ENCODE measurements around the gene JRKL. TPM values are rescaled to one million over a fixed set of nuclear protein-coding genes. Genes with fewer than 3 reads are reported as not detected.

JRKL gene
- total RNA-seq, 1 donor from 2014 or later = 13.4 TPM

- H3K9me3 Mint-ChIP-seq (ENCODE audit: unreplicated experiment) = no peaks in the 10 kb centered on the region
- H3K9me3 ChIP-seq (ENCODE audit: insufficient read depth, low read depth, low read length) = no peaks in the 10 kb centered on the region
- H3K4me2 ChIP-seq (ENCODE audit: low read length) = peak overlapping the region; percentile 92
- no peak for TF ChIP-seq EZH2 (IDR thresholded peaks at IDR 0.05; ENCODE audit: insufficient read depth, low read length)
- TF ChIP-seq, protein P1, sequence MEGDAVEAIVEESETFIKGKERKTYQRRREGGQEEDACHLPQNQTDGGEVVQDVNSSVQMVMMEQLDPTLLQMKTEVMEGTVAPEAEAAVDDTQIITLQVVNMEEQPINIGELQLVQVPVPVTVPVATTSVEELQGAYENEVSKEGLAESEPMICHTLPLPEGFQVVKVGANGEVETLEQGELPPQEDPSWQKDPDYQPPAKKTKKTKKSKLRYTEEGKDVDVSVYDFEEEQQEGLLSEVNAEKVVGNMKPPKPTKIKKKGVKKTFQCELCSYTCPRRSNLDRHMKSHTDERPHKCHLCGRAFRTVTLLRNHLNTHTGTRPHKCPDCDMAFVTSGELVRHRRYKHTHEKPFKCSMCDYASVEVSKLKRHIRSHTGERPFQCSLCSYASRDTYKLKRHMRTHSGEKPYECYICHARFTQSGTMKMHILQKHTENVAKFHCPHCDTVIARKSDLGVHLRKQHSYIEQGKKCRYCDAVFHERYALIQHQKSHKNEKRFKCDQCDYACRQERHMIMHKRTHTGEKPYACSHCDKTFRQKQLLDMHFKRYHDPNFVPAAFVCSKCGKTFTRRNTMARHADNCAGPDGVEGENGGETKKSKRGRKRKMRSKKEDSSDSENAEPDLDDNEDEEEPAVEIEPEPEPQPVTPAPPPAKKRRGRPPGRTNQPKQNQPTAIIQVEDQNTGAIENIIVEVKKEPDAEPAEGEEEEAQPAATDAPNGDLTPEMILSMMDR (IDR thresholded peaks at IDR 0.05; ENCODE audit: insufficient read depth, low read depth, low read length) = no peak
- no peaks in the 10 kb centered on the region for H3K27me3 ChIP-seq (ENCODE audit: insufficient read depth, low read length)
- DNase-seq (ENCODE audit: low read depth) = peak; percentile 45
- H3K79me2 ChIP-seq (ENCODE audit: insufficient read depth, low read length) = peaks cover 72% of the 10 kb centered on the region
- peak overlapping the region; percentile 93 for H3K27ac ChIP-seq (ENCODE audit: low read depth, low read length)
- peaks cover 3% of the 10 kb centered on the region for H4K20me1 ChIP-seq (ENCODE audit: insufficient read depth, low read length)
- H3K4me1 Mint-ChIP-seq (ENCODE audit: low read depth, unreplicated experiment) = peaks cover under 1% of the 10 kb centered on the region
- peak overlapping the region; percentile 91 for H3K9ac ChIP-seq (ENCODE audit: low read length)
- peak overlapping the region; percentile 73 for H3K27ac Mint-ChIP-seq (ENCODE audit: unreplicated experiment)
- peaks cover 18% of the 10 kb centered on the region for H3K4me1 ChIP-seq (ENCODE audit: insufficient read depth, low read length)
- H3K36me3 Mint-ChIP-seq (ENCODE audit: low read depth, unreplicated experiment) = peaks cover 1% of the 10 kb centered on the region
- peaks cover 2% of the 10 kb centered on the region for H3K36me3 ChIP-seq (ENCODE audit: insufficient read depth, low read length)
- no peaks in the 10 kb centered on the region for H3K27me3 Mint-ChIP-seq (ENCODE audit: low read depth, unreplicated experiment)
- peak overlapping the region; percentile 89 for H3K4me3 Mint-ChIP-seq (ENCODE audit: unreplicated experiment)
- H2AFZ ChIP-seq (ENCODE audit: low read depth, low read length) = peak overlapping the region; percentile 65
- peak overlapping the region; percentile 93 for H3K4me3 ChIP-seq (ENCODE audit: insufficient read depth, low read depth, low read length)
- FAIRE-seq = no peak
These were observed 708 bp upstream of the JRKL start for GRCh38 chr11:96388891-96389719.

GRCh38 chr11:96390488-96390792 is 627 bp downstream of the JRKL start:
- Histone ChIP-seq H3K4me2 (ENCODE audit: low read length) (peak overlapping the region; percentile 92), H3K9ac (ENCODE audit: low read length) (peak overlapping the region; percentile 91), H3K79me2 (ENCODE audit: insufficient read depth, low read length) (peaks cover 72% of the 10 kb centered on the region), H4K20me1 (ENCODE audit: insufficient read depth, low read length) (peaks cover 6% of the 10 kb centered on the region), H3K4me3 (ENCODE audit: insufficient read depth, low read depth, low read length) (peak overlapping the region; percentile 93), H3K36me3 (ENCODE audit: insufficient read depth, low read length) (no peaks in the 10 kb centered on the region), H3K27ac (ENCODE audit: low read depth, low read length) (peak overlapping the region; percentile 93), H3K4me1 (ENCODE audit: insufficient read depth, low read length) (peaks cover 18% of the 10 kb centered on the region), H3K27me3 (ENCODE audit: insufficient read depth, low read length) (no peaks in the 10 kb centered on the region), H3K9me3 (ENCODE audit: insufficient read depth, low read depth, low read length) (no peaks in the 10 kb centered on the region), H2AFZ (ENCODE audit: low read depth, low read length) (peak overlapping the region; percentile 86)
- peak overlapping the region; percentile 89 for H3K4me3 Mint-ChIP-seq (ENCODE audit: unreplicated experiment)
- H3K36me3 Mint-ChIP-seq (ENCODE audit: low read depth, unreplicated experiment) = no peaks in the 10 kb centered on the region
- peak; percentile 26 for DNase-seq (ENCODE audit: low read depth)
- peaks cover 4% of the 10 kb centered on the region for H3K4me1 Mint-ChIP-seq (ENCODE audit: low read depth, unreplicated experiment)
- TF ChIP-seq, protein P1 (IDR thresholded peaks at IDR 0.05; ENCODE audit: insufficient read depth, low read depth, low read length) = no peak
- no peak for TF ChIP-seq EZH2 (IDR thresholded peaks at IDR 0.05; ENCODE audit: insufficient read depth, low read length)
- FAIRE-seq = no peak
- H3K27ac Mint-ChIP-seq (ENCODE audit: unreplicated experiment) = peak overlapping the region; percentile 73
- H3K9me3 Mint-ChIP-seq (ENCODE audit: unreplicated experiment) = no peaks in the 10 kb centered on the region
- no peaks in the 10 kb centered on the region for H3K27me3 Mint-ChIP-seq (ENCODE audit: low read depth, unreplicated experiment)

Measured in astrocyte (in vitro differentiated cells and primary cell).